Measurements from ENCODE around the gene TMPRSS9. TPM values are rescaled to one million over a fixed set of nuclear protein-coding genes. Genes with fewer than 3 reads are reported as not detected.

Gene TMPRSS9
- total and polyA plus RNA-seq, 2 of the 13 experiments (the other 11 are each of a cell fraction or from before 2014, with no cell fraction given), result 2.5 to 5.2 TPM

DNA sequence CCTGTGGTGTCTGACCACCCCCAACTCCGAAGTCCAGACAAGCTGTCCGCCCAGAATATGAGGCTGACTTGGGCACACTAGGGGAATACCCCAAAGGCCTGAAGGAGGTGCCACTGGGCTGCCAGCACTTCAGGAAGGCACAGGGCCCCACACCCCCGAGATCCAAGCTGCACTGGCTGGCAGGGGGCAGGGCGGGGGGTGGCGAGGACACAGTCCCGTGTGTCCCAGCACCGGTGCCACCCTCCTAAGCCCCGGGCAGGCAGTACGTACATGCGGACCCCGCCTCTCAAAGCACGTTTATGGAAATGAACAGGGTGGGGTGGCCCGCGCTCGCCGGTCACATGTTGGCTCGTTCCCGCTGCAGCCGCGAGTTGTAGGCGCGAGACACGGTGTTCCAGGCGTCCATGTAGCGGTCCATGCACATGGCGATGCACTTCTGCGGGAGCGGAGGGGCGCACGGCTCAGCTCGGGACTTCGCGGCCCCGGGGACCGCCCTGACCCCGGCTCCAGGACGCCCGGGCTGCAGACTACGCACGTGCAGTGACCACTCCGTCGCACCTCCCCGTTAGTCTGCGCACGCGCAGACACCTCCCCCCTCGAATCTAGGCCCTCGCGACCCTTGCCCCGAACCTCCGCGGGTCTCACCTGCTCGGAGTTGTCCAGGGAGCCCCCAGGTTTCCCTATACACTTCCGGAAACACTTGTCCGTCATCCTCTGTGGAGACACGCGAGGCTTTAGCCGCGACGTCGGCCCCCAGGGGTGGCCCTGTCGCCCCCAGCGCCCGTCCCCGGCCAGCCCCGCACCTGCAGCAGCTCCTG, 66.8 kb downstream of the TMPRSS9 start (continued):
- TF ChIP-seq FOXA1 (IDR thresholded peaks at IDR 0.05) (no peak), FOXA1 (CRISPR knock-in tag; IDR thresholded peaks at IDR 0.05) (no peak), BHLHE40 (IDR thresholded peaks at IDR 0.05; ENCODE audit: low read length) (peak; percentile 84), GABPB1 (CRISPR knock-in tag; IDR thresholded peaks at IDR 0.05) (no peak), ARHGAP35 (CRISPR knock-in tag; IDR thresholded peaks at IDR 0.05; ENCODE audit: borderline replicate concordance) (no peak), RFX3 (CRISPR knock-in tag; IDR thresholded peaks at IDR 0.05) (no peak), ZNF512B (CRISPR knock-in tag; IDR thresholded peaks at IDR 0.05; ENCODE audit: borderline replicate concordance) (0 out of 2 replicates have a peak, but pooled peaks have one; percentile 12), SNAPC4 (CRISPR knock-in tag; IDR thresholded peaks at IDR 0.05) (no peak), SRSF9 (IDR thresholded peaks at IDR 0.05; ENCODE audit: borderline replicate concordance, insufficient read depth, low read depth, low read length, poor library complexity, severe bottlenecking) (no peak), HNRNPH1 (optimal IDR thresholded peaks at IDR 0.05; ENCODE audit: low read depth, low read length) (no peak), HOXA5 (CRISPR knock-in tag; IDR thresholded peaks at IDR 0.05) (0 out of 2 replicates have a peak, but pooled peaks have one; percentile 9), NKX3-1 (CRISPR knock-in tag; IDR thresholded peaks at IDR 0.05) (no peak), WIZ (CRISPR knock-in tag; IDR thresholded peaks at IDR 0.05) (no peak), TEF (CRISPR knock-in tag; IDR thresholded peaks at IDR 0.05) (no peak), RXRA (CRISPR knock-in tag; IDR thresholded peaks at IDR 0.05) (no peak), ZBTB38 (CRISPR knock-in tag; IDR thresholded peaks at IDR 0.05) (peak; percentile 62; the same call in 1 of the 2 replicates), TBP (CRISPR knock-in tag; IDR thresholded peaks at IDR 0.05) (no peak), POGZ (CRISPR knock-in tag; IDR thresholded peaks at IDR 0.05) (no peak), SPEN (CRISPR knock-in tag; IDR thresholded peaks at IDR 0.05; ENCODE audit: low read depth) (no peak)
- TF ChIP-seq, protein P1, sequence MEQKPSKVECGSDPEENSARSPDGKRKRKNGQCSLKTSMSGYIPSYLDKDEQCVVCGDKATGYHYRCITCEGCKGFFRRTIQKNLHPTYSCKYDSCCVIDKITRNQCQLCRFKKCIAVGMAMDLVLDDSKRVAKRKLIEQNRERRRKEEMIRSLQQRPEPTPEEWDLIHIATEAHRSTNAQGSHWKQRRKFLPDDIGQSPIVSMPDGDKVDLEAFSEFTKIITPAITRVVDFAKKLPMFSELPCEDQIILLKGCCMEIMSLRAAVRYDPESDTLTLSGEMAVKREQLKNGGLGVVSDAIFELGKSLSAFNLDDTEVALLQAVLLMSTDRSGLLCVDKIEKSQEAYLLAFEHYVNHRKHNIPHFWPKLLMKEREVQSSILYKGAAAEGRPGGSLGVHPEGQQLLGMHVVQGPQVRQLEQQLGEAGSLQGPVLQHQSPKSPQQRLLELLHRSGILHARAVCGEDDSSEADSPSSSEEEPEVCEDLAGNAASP (CRISPR knock-in tag; IDR thresholded peaks at IDR 0.05; ENCODE audit: borderline replicate concordance), result peak; percentile 70
